AG10803 (cell line): ENCODE measurements around the gene CHRNE.

ENCODE experiments used
- DNase-seq: peaks from one replicate; pipeline ENCODE4 v3.0.0; 2010; ENCODE audit warnings: low read depth
- H3K4me3 ChIP-seq: 2 replicates; pipeline ENCODE4 v1.5.1; 2011; ENCODE audit warnings: mild to moderate bottlenecking, low read length, control low read depth
- CTCF ChIP-seq: conservative IDR thresholded peaks from 2 replicates; pipeline ENCODE4 v1.5.1; 2011; ENCODE audit warnings: mild to moderate bottlenecking, low read length, control low read depth, inconsistent platforms

The CHRNE gene

GRCh38 chr17:4856937-4857314 lies 46.0 kb downstream of the CHRNE start:
- no peak for DNase-seq
- TF ChIP-seq CTCF: no peak
- no peak overlapping the region for H3K4me3 ChIP-seq

- H3K4me3 ChIP-seq: no peak overlapping the region
- DNase-seq: no peak
- no peak for TF ChIP-seq CTCF
Measured at GRCh38 chr17:4856271-4856936, 46.5 kb downstream of the CHRNE start.

- peak; percentile 43 for DNase-seq
- H3K4me3 ChIP-seq: no peak overlapping the region
- no peak for TF ChIP-seq CTCF
Measured at GRCh38 chr17:4854111-4854681, 48.7 kb downstream of the CHRNE start.

GRCh38 chr17:4853208-4853671 lies 49.7 kb downstream of the CHRNE start:
- TF ChIP-seq CTCF: no peak
- DNase-seq: no peak
- H3K4me3 ChIP-seq: no peak overlapping the region

- peak; percentile 70 for DNase-seq
- no peak for TF ChIP-seq CTCF
- H3K4me3 ChIP-seq: no peak overlapping the region
Measured at GRCh38 chr17:4852567-4853207, 50.2 kb downstream of the CHRNE start.

- no peak overlapping the region for H3K4me3 ChIP-seq
- no peak for DNase-seq
- no peak for TF ChIP-seq CTCF
Measured at GRCh38 chr17:4851084-4851483, 51.8 kb downstream of the CHRNE start.

- TF ChIP-seq CTCF: no peak
- no peak overlapping the region for H3K4me3 ChIP-seq
- no peak for DNase-seq
Measured at GRCh38 chr17:4850246-4850645, 52.7 kb downstream of the CHRNE start.
